ENCODE data around the gene NPAS4. TPM values are rescaled to one million over a fixed set of nuclear protein-coding genes. Genes with fewer than 3 reads are reported as not detected.

NPAS4 gene
- total RNA-seq, 2 donors from 2014 or later = 0.19 TPM; not detected in 1

DNA sequence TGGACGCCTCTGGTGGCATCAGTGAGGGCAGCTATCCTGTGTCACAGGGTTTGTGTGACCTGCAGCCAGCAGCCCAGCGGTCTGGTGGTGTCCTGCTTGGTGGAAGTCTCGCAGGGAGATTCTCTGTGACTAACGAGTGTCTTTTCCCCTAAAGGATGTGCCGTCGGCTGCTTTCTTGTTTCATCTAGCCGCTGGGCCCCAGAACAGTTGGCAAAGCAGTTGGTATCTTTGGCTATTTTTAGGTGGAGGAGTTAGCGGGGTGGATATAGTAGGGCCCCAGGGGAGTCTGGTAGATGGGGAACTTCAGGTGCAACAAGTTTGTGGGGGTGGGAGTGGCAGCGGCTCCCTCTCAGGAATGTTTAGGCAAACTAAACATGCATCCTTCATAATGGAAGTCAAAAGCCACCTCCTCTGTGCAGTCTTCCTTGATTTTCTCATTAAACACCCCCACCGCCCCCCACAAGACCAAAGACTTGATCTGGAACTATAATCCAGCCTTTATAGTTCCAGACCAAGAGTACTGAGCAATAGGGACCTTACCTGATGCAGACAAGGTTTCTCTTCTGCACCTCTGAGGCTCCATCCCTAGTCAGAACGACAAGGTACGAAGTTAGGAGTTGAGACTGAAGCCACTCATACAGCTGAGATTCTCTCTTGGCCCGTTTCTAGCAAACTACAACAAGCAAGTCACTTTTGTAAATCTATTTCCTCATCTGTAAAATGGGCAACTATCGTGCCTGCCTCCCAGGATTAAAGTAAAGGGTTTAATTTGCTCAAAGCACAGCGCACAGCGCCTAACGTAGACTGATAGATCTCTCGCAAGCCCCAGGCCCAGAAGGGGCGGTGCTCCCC, 44.8 kb downstream of the NPAS4 start:
- no peaks in the 10 kb centered on the region for H3K27me3 ChIP-seq
- peak overlapping the region; percentile 56 to 76 for H3K4me3 ChIP-seq
- TF ChIP-seq, protein P1, sequence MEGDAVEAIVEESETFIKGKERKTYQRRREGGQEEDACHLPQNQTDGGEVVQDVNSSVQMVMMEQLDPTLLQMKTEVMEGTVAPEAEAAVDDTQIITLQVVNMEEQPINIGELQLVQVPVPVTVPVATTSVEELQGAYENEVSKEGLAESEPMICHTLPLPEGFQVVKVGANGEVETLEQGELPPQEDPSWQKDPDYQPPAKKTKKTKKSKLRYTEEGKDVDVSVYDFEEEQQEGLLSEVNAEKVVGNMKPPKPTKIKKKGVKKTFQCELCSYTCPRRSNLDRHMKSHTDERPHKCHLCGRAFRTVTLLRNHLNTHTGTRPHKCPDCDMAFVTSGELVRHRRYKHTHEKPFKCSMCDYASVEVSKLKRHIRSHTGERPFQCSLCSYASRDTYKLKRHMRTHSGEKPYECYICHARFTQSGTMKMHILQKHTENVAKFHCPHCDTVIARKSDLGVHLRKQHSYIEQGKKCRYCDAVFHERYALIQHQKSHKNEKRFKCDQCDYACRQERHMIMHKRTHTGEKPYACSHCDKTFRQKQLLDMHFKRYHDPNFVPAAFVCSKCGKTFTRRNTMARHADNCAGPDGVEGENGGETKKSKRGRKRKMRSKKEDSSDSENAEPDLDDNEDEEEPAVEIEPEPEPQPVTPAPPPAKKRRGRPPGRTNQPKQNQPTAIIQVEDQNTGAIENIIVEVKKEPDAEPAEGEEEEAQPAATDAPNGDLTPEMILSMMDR (IDR thresholded peaks at IDR 0.05) = no peak
- no peak for DNase-seq (ENCODE audit: low spot score)
- H3K9me3 ChIP-seq = no peaks in the 10 kb centered on the region
- H3K27ac ChIP-seq = peak overlapping the region; percentile 79 to 81
- peaks cover 0 to 23% of the 10 kb centered on the region in 2 donors for H3K4me1 ChIP-seq
- no peaks in the 10 kb centered on the region for H3K36me3 ChIP-seq

DNA sequence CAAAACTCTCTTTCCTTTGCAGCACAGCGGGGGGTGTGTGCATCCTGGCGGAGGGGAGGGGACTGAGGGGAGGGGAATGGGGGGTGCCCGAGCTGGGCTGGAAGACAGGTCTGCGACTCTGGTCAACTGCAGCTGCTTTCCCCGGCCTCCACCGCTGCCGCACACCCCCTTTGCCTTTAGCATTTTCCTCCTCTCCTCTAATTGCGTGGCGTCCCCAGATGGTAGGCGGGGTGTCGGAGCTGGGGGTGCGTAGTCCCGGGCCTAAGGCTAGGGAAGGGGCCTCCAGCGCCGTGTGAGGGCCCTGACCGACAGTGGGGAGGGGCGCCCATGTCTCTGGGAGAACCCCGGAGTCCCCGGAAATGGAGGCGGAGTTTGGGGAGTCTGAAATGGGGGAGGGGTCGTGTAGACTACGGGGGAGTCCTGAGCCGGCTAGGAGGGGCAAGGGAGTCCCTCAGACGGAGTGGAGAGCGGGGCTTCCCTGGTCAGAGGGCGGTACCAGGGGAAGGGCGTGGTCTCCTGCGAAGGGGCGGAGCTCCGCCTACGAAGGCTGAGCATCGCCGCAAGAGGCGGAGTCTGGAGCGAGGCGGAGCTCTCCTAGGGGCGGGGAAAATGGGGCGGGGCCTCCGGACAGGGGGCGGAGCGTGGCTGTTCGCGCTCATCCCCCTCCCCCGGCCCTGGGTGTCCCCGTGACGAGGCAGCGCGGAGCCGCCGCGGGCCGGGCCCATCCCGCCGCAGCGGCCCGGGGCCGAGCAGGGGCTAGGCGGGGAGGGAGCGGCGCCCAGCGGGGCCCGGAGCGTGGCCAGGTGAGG, 45.6 kb downstream of the NPAS4 start, which contains the start of gene PELI3:
Gene PELI3 (plus strand): TSS at position 681 of the 809 bp plus-strand sequence. CDS start 1,224 bp downstream, outside the sequence.
- Histone ChIP-seq H3K4me1 (peaks cover 0 to 23% of the 10 kb centered on the region in 2 donors), H3K27ac (peak within 1 kb of the TSS; percentile 79 to 81), H3K36me3 (no peaks in the 10 kb centered on the region), H3K4me3 (peak within 1 kb of the TSS; percentile 56 to 76), H3K9me3 (no peaks in the 10 kb centered on the region), H3K27me3 (no peaks in the 10 kb centered on the region)
- peak; percentile 92 for DNase-seq (ENCODE audit: low spot score)
- TF ChIP-seq, protein P1 (IDR thresholded peaks at IDR 0.05) = no peak

DNA sequence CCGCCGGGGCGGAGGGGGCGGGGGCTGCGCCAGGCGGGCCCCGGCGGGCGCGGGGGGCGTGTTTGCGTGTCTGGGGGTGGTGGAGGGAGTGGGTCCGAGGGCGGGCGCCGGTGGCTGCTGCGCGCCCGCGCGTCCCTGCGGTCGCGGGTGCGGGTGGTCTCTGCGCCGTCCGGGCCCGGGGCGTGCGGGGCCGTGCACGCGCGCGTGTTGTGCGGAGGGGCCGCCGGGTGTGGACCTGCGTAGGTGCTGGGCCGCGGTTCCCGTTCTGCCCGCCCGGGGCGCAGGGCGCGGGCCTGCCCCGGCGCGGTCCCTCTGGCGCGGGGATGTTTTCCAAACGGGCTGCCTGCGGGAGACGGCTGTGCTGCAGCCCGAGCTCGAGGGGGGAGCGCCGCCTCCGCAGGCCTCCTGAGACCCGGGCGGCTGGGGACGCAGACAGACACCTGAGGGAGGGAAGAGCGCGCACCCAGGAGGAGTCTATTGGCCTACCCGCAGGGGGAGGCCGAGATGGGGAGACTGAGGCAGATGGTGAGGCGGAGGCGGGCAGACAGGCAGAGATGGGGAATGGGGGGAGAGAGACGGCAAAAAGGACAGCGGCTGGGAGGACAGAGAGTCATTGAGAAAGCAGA, 46.3 kb downstream of the NPAS4 start:
- DNase-seq (ENCODE audit: low spot score) = no peak
- Histone ChIP-seq H3K4me1 (peaks cover 0 to 23% of the 10 kb centered on the region in 2 donors), H3K9me3 (no peaks in the 10 kb centered on the region), H3K27ac (peak overlapping the region; percentile 59 to 79), H3K27me3 (no peaks in the 10 kb centered on the region), H3K36me3 (peaks cover 2% of the 10 kb centered on the region), H3K4me3 (peak overlapping the region; percentile 56 to 76)
- TF ChIP-seq, protein P1 (IDR thresholded peaks at IDR 0.05) = peak in 1 of 2 donors; percentile 23

DNA sequence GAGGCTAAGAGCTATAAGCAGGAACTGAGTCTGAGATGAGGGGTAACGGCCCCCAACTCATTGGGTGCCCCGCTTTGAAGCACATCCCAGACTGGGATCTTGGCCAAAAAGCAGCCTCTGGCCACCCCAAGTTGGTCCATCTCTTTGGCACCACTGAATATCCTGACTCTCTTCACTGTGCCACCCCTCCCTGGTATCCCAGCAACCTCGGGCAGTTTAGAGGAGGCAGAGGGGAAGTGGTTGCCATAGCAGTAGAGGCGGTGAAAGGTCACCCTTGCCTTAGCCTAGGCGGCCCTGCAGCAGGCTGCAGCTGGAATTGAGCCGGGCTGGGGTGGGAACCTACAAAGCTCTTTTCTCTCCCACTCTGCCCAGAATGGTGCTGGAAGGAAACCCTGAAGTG, 46.9 kb downstream of the NPAS4 start:
- H3K4me1 ChIP-seq = peaks cover 0 to 23% of the 10 kb centered on the region in 2 donors
- H3K27me3 ChIP-seq = no peaks in the 10 kb centered on the region
- H3K4me3 ChIP-seq = peak overlapping the region in 1 of 2 donors; percentile 76
- H3K27ac ChIP-seq = peak overlapping the region in 1 of 2 donors; percentile 59
- no peak for DNase-seq (ENCODE audit: low spot score)
- TF ChIP-seq, protein P1 (IDR thresholded peaks at IDR 0.05) = no peak
- H3K9me3 ChIP-seq = no peaks in the 10 kb centered on the region
- H3K36me3 ChIP-seq = peaks cover 8% of the 10 kb centered on the region

- TF ChIP-seq, protein P1 (IDR thresholded peaks at IDR 0.05) = no peak
- no peaks in the 10 kb centered on the region for H3K9me3 ChIP-seq
- H3K27ac ChIP-seq = no peak overlapping the region
- H3K4me1 ChIP-seq = peaks cover 0 to 23% of the 10 kb centered on the region in 2 donors
- no peaks in the 10 kb centered on the region for H3K27me3 ChIP-seq
- no peak for DNase-seq (ENCODE audit: low spot score)
- peaks cover 16% of the 10 kb centered on the region for H3K36me3 ChIP-seq
- H3K4me3 ChIP-seq = no peak overlapping the region
Measured at GRCh38 chr11:66468691-66469090, 47.9 kb downstream of the NPAS4 start.
